H1 (cell line): ENCODE data around the gene CTLA4. TPM values are rescaled to one million over a fixed set of nuclear protein-coding genes. Genes with fewer than 3 reads are reported as not detected.

Experiments
- CTCF ChIA-PET: fragments of 300-600 bp; sonication (Branson Sonifier 250); formaldehyde crosslinking; loops from one replicate; lab custom pipeline; 2021; ENCODE audit not compliant: partially characterized antibody; lab: Charles Lee
- POLR2A ChIA-PET: fragments of 300-600 bp; sonication (Branson Sonifier 250); formaldehyde crosslinking; loops from one replicate; lab custom pipeline; 2021; ENCODE audit warnings: inconsistent platforms; ENCODE audit not compliant: partially characterized antibody; lab: Charles Lee
- DNase-seq, 2 experiments: peaks; one replicate each; pipeline versions ENCODE4 v3.0.0 to v3.0.0-alpha.2; 2010 to 2022; ENCODE audit warnings: low spot score in 2 of 2, low read depth in 1 of 2, mixed read lengths in 1 of 2
- FAIRE-seq: peaks from 2 replicates; lab custom pipeline; 2011; peaks lifted over from hg19 to GRCh38; lab: Jason Lieb, UNC
- H2AFZ ChIP-seq: 2 replicates; pipeline ENCODE4 v1.8.1; 2012; ENCODE audit warnings: low read length, inconsistent platforms
- H2AK5ac ChIP-seq: 2 replicates; pipeline ENCODE4 v1.6.1; 2013; ENCODE audit warnings: low read depth, low read length
- H2BK120ac ChIP-seq: replicated peaks from 2 replicates; pipeline ENCODE3; 2013; ENCODE audit warnings: low read depth, low read length, inconsistent platforms
- H2BK12ac ChIP-seq: 2 replicates; pipeline ENCODE4 v1.6.1; 2013; ENCODE audit warnings: low read depth, low read length
- H2BK15ac ChIP-seq: 2 replicates; pipeline ENCODE4 v1.6.1; 2013; ENCODE audit warnings: low read length
- H2BK20ac ChIP-seq: 2 replicates; pipeline ENCODE4 v1.6.1; 2013; ENCODE audit warnings: low read length
- H2BK5ac ChIP-seq: 2 replicates; pipeline ENCODE4 v1.6.1; 2013; ENCODE audit warnings: low read depth, low read length
- H3K14ac ChIP-seq: 2 replicates; pipeline ENCODE4 v1.6.1; 2013; ENCODE audit warnings: inconsistent platforms; ENCODE audit not compliant: insufficient read length
- H3K18ac ChIP-seq: 2 replicates; pipeline ENCODE4 v1.6.1; 2013; ENCODE audit warnings: low read length; ENCODE audit errors: extremely low read depth
- H3K23ac ChIP-seq: 2 replicates; pipeline ENCODE4 v1.6.1; 2013; ENCODE audit warnings: inconsistent platforms; ENCODE audit not compliant: insufficient read length
- H3K23me2 ChIP-seq: 2 replicates; pipeline ENCODE4 v1.6.1; 2013; ENCODE audit warnings: low read depth, low read length
- H3K27ac ChIP-seq: 2 replicates; pipeline ENCODE4 v1.6.1; 2011; ENCODE audit warnings: low read depth, low read length, inconsistent platforms
- H3K27me3 ChIP-seq, 4 experiments: replicated peaks in 1 of 4; 1 replicate in 1 of 4; 2 replicates in 3 of 4; pipeline versions ENCODE4 v1.6.1 to v1.8.1; 2011 to 2013; ENCODE audit warnings: low read length in 3 of 4, mild to moderate bottlenecking in 3 of 4, inconsistent platforms in 2 of 4, mixed read lengths in 2 of 4, moderate library complexity in 1 of 4; ENCODE audit not compliant: control insufficient read depth in 3 of 4, insufficient read depth in 3 of 4; ENCODE audit errors: extremely low read depth in 1 of 4
- H3K36me3 ChIP-seq, 4 experiments: 2 replicates each; pipeline versions ENCODE4 v1.6.1 to v1.8.1; 2011 to 2013; ENCODE audit warnings: mild to moderate bottlenecking in 4 of 4, low read length in 3 of 4, moderate library complexity in 2 of 4, control low read depth in 1 of 4, inconsistent platforms in 1 of 4; ENCODE audit not compliant: insufficient read depth in 4 of 4, control insufficient read depth in 2 of 4
- H3K4ac ChIP-seq: replicated peaks from 2 replicates; pipeline ENCODE3; 2013; ENCODE audit warnings: low read length, low read depth, mixed read lengths, inconsistent platforms; ENCODE audit not compliant: insufficient read length
- H3K4me1 ChIP-seq, 4 experiments: replicated peaks in 1 of 4; 1 replicate in 1 of 4; 2 replicates in 3 of 4; pipeline versions ENCODE4 v1.6.1 to v1.8.1; 2011 to 2013; ENCODE audit warnings: low read length in 3 of 4, inconsistent platforms in 2 of 4, mixed read lengths in 1 of 4; ENCODE audit not compliant: insufficient read depth in 4 of 4, control insufficient read depth in 3 of 4
- H3K4me2 ChIP-seq, 2 experiments: 2 replicates each; pipeline versions ENCODE4 v1.6.1 to v1.8.1; 2011 to 2013; ENCODE audit warnings: low read depth in 2 of 2, low read length in 2 of 2, control low read depth in 1 of 2, inconsistent platforms in 1 of 2, mild to moderate bottlenecking in 1 of 2; ENCODE audit not compliant: insufficient read depth in 1 of 2
- H3K4me3 ChIP-seq, 4 experiments: fragments of 200-600, 300-600 bp in 1 of 4; sonication (generic), shearing (Covaris generic), sonication (Bioruptor Twin) in 1 of 4; 2 replicates each; pipeline versions ENCODE4 v1.5.1 to v1.8.1; 2011 to 2016; ENCODE audit warnings: low read length in 4 of 4, low read depth in 3 of 4, control low read depth in 2 of 4, inconsistent platforms in 2 of 4, mild to moderate bottlenecking in 2 of 4, mixed read lengths in 1 of 4, moderate library complexity in 1 of 4; ENCODE audit not compliant: insufficient read depth in 2 of 4; ENCODE audit errors: extremely low read depth in 1 of 4
- H3K56ac ChIP-seq: replicated peaks from 2 replicates; pipeline ENCODE3; 2013; ENCODE audit warnings: low read depth, mild to moderate bottlenecking, mixed read lengths, low read length, inconsistent platforms; ENCODE audit not compliant: insufficient read length
- H3K79me1 ChIP-seq: 2 replicates; pipeline ENCODE4 v1.6.1; 2013; ENCODE audit warnings: low read depth, low read length, control low read depth
- H3K79me2 ChIP-seq, 2 experiments: 2 replicates each; pipeline versions ENCODE4 v1.6.1 to v1.8.1; 2012 to 2013; ENCODE audit warnings: low read length in 2 of 2, mild to moderate bottlenecking in 2 of 2, inconsistent platforms in 1 of 2; ENCODE audit not compliant: insufficient read depth in 2 of 2, control insufficient read depth in 1 of 2
- H3K9ac ChIP-seq, 4 experiments: replicated peaks in 1 of 4; 1 replicate in 1 of 4; 2 replicates in 3 of 4; pipeline versions ENCODE4 v1.6.1 to v1.8.1; 2011 to 2013; ENCODE audit warnings: low read depth in 3 of 4, low read length in 3 of 4, control low read depth in 2 of 4, mild to moderate bottlenecking in 2 of 4, moderate library complexity in 2 of 4, inconsistent platforms in 1 of 4; ENCODE audit errors: extremely low read depth in 1 of 4
- H3K9me3 ChIP-seq, 2 experiments: 2 replicates each; pipeline versions ENCODE4 v1.6.1 to v1.8.1; 2012 to 2013; ENCODE audit warnings: mild to moderate bottlenecking in 2 of 2, moderate library complexity in 2 of 2, control low read depth in 1 of 2, inconsistent platforms in 1 of 2, low read depth in 1 of 2, low read length in 1 of 2, mixed read lengths in 1 of 2; ENCODE audit not compliant: insufficient read depth in 2 of 2
- H4K20me1 ChIP-seq, 2 experiments: replicated peaks in 1 of 2; 2 replicates each; pipeline versions ENCODE3 to v1.8.1; 2011 to 2013; ENCODE audit warnings: inconsistent platforms in 2 of 2, low read length in 2 of 2, mild to moderate bottlenecking in 1 of 2; ENCODE audit not compliant: insufficient read depth in 2 of 2, control insufficient read depth in 1 of 2
- H4K5ac ChIP-seq: 2 replicates; pipeline ENCODE4 v1.6.1; 2013; ENCODE audit warnings: low read length, low read depth, mixed read lengths, inconsistent platforms; ENCODE audit not compliant: insufficient read length
- H4K8ac ChIP-seq: 2 replicates; pipeline ENCODE4 v1.8.0; 2013; ENCODE audit warnings: mild to moderate bottlenecking, moderate library complexity, low read length, inconsistent platforms; ENCODE audit not compliant: insufficient read depth; ENCODE audit errors: extremely low read depth
- H4K91ac ChIP-seq: replicated peaks from 2 replicates; pipeline ENCODE3; 2013; ENCODE audit warnings: low read length, mixed read lengths, inconsistent platforms; ENCODE audit not compliant: insufficient read length
- ATF2 ChIP-seq: IDR thresholded peaks from 2 replicates; pipeline ENCODE4 v1.6.1; 2012; ENCODE audit warnings: low read length, inconsistent platforms
- CBX5 ChIP-seq: fragments of 300-800, 300-1000 bp; sonication (generic); IDR thresholded peaks from 2 replicates; pipeline ENCODE4 v1.7.1; 2016; ENCODE audit warnings: antibody characterized with exemption, low read length, low read depth
- HDAC6 ChIP-seq: IDR thresholded peaks from one replicate; pipeline ENCODE4 v1.7.1; 2012; ENCODE audit warnings: low read depth, mild to moderate bottlenecking, inconsistent platforms, low read length, moderate library complexity
- KDM1A ChIP-seq: fragments of 200-600, 300-600 bp; sonication (generic); IDR thresholded peaks from 2 replicates; pipeline ENCODE4 v1.7.1; 2016; ENCODE audit warnings: mild to moderate bottlenecking, low read length, borderline replicate concordance
- KDM5A ChIP-seq: fragments of 200-600 bp; IDR thresholded peaks from 2 replicates; pipeline ENCODE4 v1.7.1; 2012; ENCODE audit warnings: mild to moderate bottlenecking, low read length, inconsistent platforms, mixed read lengths
- MAX ChIP-seq: IDR thresholded peaks from 2 replicates; pipeline ENCODE4 v1.6.1; 2012; ENCODE audit warnings: inconsistent platforms
- NRF1 ChIP-seq: IDR thresholded peaks from 2 replicates; pipeline ENCODE4 v1.6.1; 2011; ENCODE audit warnings: mild to moderate bottlenecking, low read depth, low read length, improper control_type of control experiment
- POU5F1 ChIP-seq: IDR thresholded peaks from 2 replicates; pipeline ENCODE4 v1.6.1; 2011; ENCODE audit warnings: low read depth, mild to moderate bottlenecking, low read length, moderate library complexity
- SIN3A ChIP-seq, 2 experiments: IDR thresholded peaks in 1 of 2; conservative IDR thresholded peaks in 1 of 2; 2 replicates each; pipeline ENCODE4 v1.6.1; 2011 to 2012; ENCODE audit warnings: low read length in 2 of 2, improper control_type of control experiment in 1 of 2, low read depth in 1 of 2, mild to moderate bottlenecking in 1 of 2
- SIX5 ChIP-seq: IDR thresholded peaks from 2 replicates; pipeline ENCODE4 v1.6.1; 2011; ENCODE audit warnings: mild to moderate bottlenecking, low read depth, low read length
- SP2 ChIP-seq: IDR thresholded peaks from 2 replicates; pipeline ENCODE4 v1.6.1; 2012; ENCODE audit warnings: mild to moderate bottlenecking, low read length, inconsistent platforms
- SUZ12 ChIP-seq: fragments of 200-600 bp; sonication (generic); IDR thresholded peaks from 2 replicates; pipeline ENCODE4 v1.6.1; 2012; ENCODE audit warnings: mild to moderate bottlenecking, inconsistent platforms, low read length, moderate library complexity, mixed read lengths
- TCF12 ChIP-seq: IDR thresholded peaks from 2 replicates; pipeline ENCODE4 v1.6.1; 2011; ENCODE audit warnings: low read depth, mild to moderate bottlenecking, low read length
- TEAD4 ChIP-seq: IDR thresholded peaks from 2 replicates; pipeline ENCODE4 v1.6.1; 2012; ENCODE audit warnings: low read depth, low read length, inconsistent platforms, mixed read lengths
- WGBS, 2 experiments: shearing (Covaris generic) in 1 of 2; methylation state at CpG; one replicate each; pipeline versions ENCODE4 v1.1.6 to v1.1.7; 2013 to 2015; ENCODE audit warnings: low lambda C conversion rate in 2 of 2, mixed read lengths in 2 of 2, inconsistent platforms in 1 of 2, low coverage in 1 of 2, missing lambda C conversion rate in 1 of 2; ENCODE audit not compliant: insufficient replicate concordance in 2 of 2, insufficient coverage in 1 of 2, insufficient read length in 1 of 2; ENCODE audit errors: extremely low coverage in 1 of 2, missing lambda C conversion rate in 1 of 2; 5-methylcytosine and 5-hydroxymethylcytosine counted together
- polyA plus RNA-seq, 7 experiments: library from polyadenylated mRNA; depleted of rRNA in 3 of 7; stranded (reverse) in 5 of 7; unstranded in 2 of 7; fragments of >200 nt in 5 of 7; fragments of 200-250 nt in 2 of 7; gene quantifications; 1 replicate in 5 of 7; 2 replicates in 1 of 7; 4 replicates in 1 of 7; pipeline versions ENCODE4 v1.2.1 to v1.2.3, GENCODE V29; 2011 to 2013; ENCODE audit warnings: missing spikeins in 2 of 7, mixed read lengths in 2 of 7
- total RNA-seq: library from RNA; stranded (reverse); fragmentation: NEBNext Ultra II Directional; extraction: Animal tissue kit (Norgen Biotek cat#: 25700); gene quantifications from 2 replicates; pipeline ENCODE4 v1.2.1, GENCODE V29; 2021

CTLA4 gene
- total and polyA plus RNA-seq, 2 of the 8 experiments (the other 6 are each of a cell fraction or from before 2014, with no cell fraction given), result not detected

- CTCF ChIA-PET, result interaction anchor here (1.0 kb wide), 1 partner anchor 19 kb away, joined by 3 read pairs; no protein-coding TSS in a partner anchor
- no peaks in the 10 kb centered on the region for H3K9me3 ChIP-seq
- no peaks in the 10 kb centered on the region for H4K20me1 ChIP-seq
- H3K79me1 ChIP-seq, result no peaks in the 10 kb centered on the region
- H3K23me2 ChIP-seq, result no peaks in the 10 kb centered on the region
- H3K18ac ChIP-seq, result no peak overlapping the region
- H3K27ac ChIP-seq, result no peak overlapping the region
- no peak overlapping the region for H2AFZ ChIP-seq
- H3K79me2 ChIP-seq, result no peaks in the 10 kb centered on the region
- no peak overlapping the region for H3K4me2 ChIP-seq
- WGBS, 2 experiments, result 92% methylated on average over 1 of the region's 1 CpG; no CpG with 5 or more reads in 1 of the 2 experiments
- H2AK5ac ChIP-seq, result no peak overlapping the region
- no peak overlapping the region for H3K4ac ChIP-seq
- FAIRE-seq (no peak), DNase-seq (no peak)
- H2BK20ac ChIP-seq, result no peak overlapping the region
- no peak overlapping the region for H4K5ac ChIP-seq
- POLR2A ChIA-PET, result no interaction called here
- H3K36me3 ChIP-seq, result no peaks in the 10 kb centered on the region
- H3K23ac ChIP-seq, result no peak overlapping the region
- no peak overlapping the region for H3K9ac ChIP-seq
- no peak overlapping the region for H3K14ac ChIP-seq
- H2BK15ac ChIP-seq, result no peak overlapping the region
- H4K8ac ChIP-seq, result no peak overlapping the region
- no peak overlapping the region for H2BK5ac ChIP-seq
- no peak overlapping the region for H4K91ac ChIP-seq
- no peak overlapping the region for H2BK12ac ChIP-seq
- no peak overlapping the region for H3K56ac ChIP-seq
- no peak overlapping the region for H2BK120ac ChIP-seq
- no peak overlapping the region for H3K4me3 ChIP-seq
- no peaks in the 10 kb centered on the region for H3K27me3 ChIP-seq
- H3K4me1 ChIP-seq, result no peaks in the 10 kb centered on the region
- TF ChIP-seq ATF2 (no peak), KDM5A (no peak), CBX5 (no peak), TEAD4 (no peak), SUZ12 (no peak), MAX (no peak), NRF1 (no peak), POU5F1 (no peak), KDM1A (no peak), SIX5 (no peak), TCF12 (no peak), HDAC6 (no peak), SP2 (no peak), SIN3A (conservative IDR thresholded peaks at IDR 0.05 in 1 of 2, IDR thresholded peaks at IDR 0.05 in 1 of 2; ENCODE audit: low read depth in 1 of 2, low read length in 2 of 2) (no peak)
These were observed 23.2 kb downstream of the CTLA4 start for GRCh38 chr2:203890733-203891132.
